HCT116 (cell line): Measurements from ENCODE around the gene ELAVL3. TPM values are rescaled to one million over a fixed set of nuclear protein-coding genes. Genes with fewer than 3 reads are reported as not detected.

Experiments
- ATAC-seq: fragments of 200-7000 bp; cut with Tn5 transposase; 2 replicates; pipeline ENCODE4 v1.9.1; 2020; ENCODE audit warnings: mild to moderate bottlenecking, moderate library complexity
- BruUV-seq: library from RNA; stranded (reverse); fragments of 400-500 nt; replicated peaks from 2 replicates; lab custom pipeline; 2021; lab: Mats Ljungman, UMichigan
- CTCF ChIA-PET: fragments of 300-600 bp; sonication (Branson Sonifier 250); formaldehyde crosslinking; loops from one replicate; lab custom pipeline; 2021; ENCODE audit warnings: antibody characterized with exemption; lab: Charles Lee
- POLR2A ChIA-PET: fragments of 300-600, 350-600 bp; sonication (Branson Sonifier 250); formaldehyde crosslinking; loops from one replicate; lab custom pipeline; 2021; ENCODE audit warnings: antibody characterized with exemption; lab: Charles Lee
- RAD21 ChIA-PET, 2 experiments: fragments of 300-600 bp; sonication (Branson Sonifier 250); formaldehyde crosslinking; loops; one replicate each; lab custom pipeline; 2023; ENCODE audit warnings: low total read pairs in 2 of 2; ENCODE audit not compliant: uncharacterized antibody in 2 of 2, unreplicated experiment in 2 of 2, low non-redundant PET in 1 of 2; lab: Charles Lee
- DNase-seq: peaks from one replicate; pipeline ENCODE4 v3.0.0-alpha.2; 2010; ENCODE audit warnings: low read depth, low spot score
- H2AFZ ChIP-seq: fragments of 200-600 bp; shearing (Covaris generic), sonication (generic); 2 replicates; pipeline ENCODE4 v1.6.1; 2017; ENCODE audit warnings: low read depth, mixed run types, mixed read lengths, antibody characterized with exemption, low read length; ENCODE audit not compliant: poor library complexity, severe bottlenecking
- H3K27ac ChIP-seq: 2 replicates; pipeline ENCODE4 v1.5.1; 2012; ENCODE audit warnings: low read depth, low read length
- H3K27me3 ChIP-seq: fragments of 200-600 bp; sonication (generic); 2 replicates; pipeline ENCODE4 v1.6.1; 2016; ENCODE audit warnings: mixed run types, low read length, mixed read lengths; ENCODE audit not compliant: insufficient read depth
- H3K36me3 ChIP-seq, 2 experiments: fragments of 200-500 bp in 1 of 2; fragments of 200-600 bp in 1 of 2; sonication (Bioruptor generic) in 1 of 2; sonication (generic) in 1 of 2; 2 replicates each; pipeline versions ENCODE4 v1.5.1 to v1.6.1; 2014 to 2016; ENCODE audit warnings: low read length in 2 of 2, inconsistent platforms in 1 of 2, mixed read lengths in 1 of 2, mixed run types in 1 of 2; ENCODE audit not compliant: insufficient read depth in 2 of 2, control insufficient read depth in 1 of 2
- H3K4me1 ChIP-seq, 2 experiments: fragments of 200-600 bp in 1 of 2; sonication (generic) in 1 of 2; 2 replicates each; pipeline versions ENCODE4 v1.5.1 to v1.6.1; 2012 to 2017; ENCODE audit warnings: low read length in 2 of 2, inconsistent platforms in 1 of 2, mild to moderate bottlenecking in 1 of 2, mixed read lengths in 1 of 2, mixed run types in 1 of 2, moderate library complexity in 1 of 2; ENCODE audit not compliant: insufficient read depth in 2 of 2, control insufficient read depth in 1 of 2
- H3K4me2 ChIP-seq: fragments of 200-600 bp; sonication (generic); 2 replicates; pipeline ENCODE4 v1.6.1; 2017; ENCODE audit warnings: mixed run types, low read length, mixed read lengths
- H3K4me3 ChIP-seq, 2 experiments: fragments of 200-600 bp in 1 of 2; sonication (generic) in 1 of 2; replicated peaks in 1 of 2; 2 replicates each; pipeline ENCODE4 v1.5.1; 2011 to 2016; ENCODE audit warnings: low read length in 2 of 2, control low read depth in 1 of 2, low read depth in 1 of 2, mild to moderate bottlenecking in 1 of 2, mixed read lengths in 1 of 2, mixed run types in 1 of 2
- H3K79me2 ChIP-seq: fragments of 200-600 bp; sonication (generic); 2 replicates; pipeline ENCODE4 v1.6.1; 2017; ENCODE audit warnings: mild to moderate bottlenecking, mixed run types, low read length, moderate library complexity, mixed read lengths; ENCODE audit not compliant: insufficient read depth
- H3K9ac ChIP-seq: fragments of 200-600 bp; sonication (generic); 2 replicates; pipeline ENCODE4 v1.6.1; 2016; ENCODE audit warnings: low read length, mixed read lengths
- H3K9me2 ChIP-seq: fragments of 200-600 bp; sonication (generic), shearing (Covaris generic); 2 replicates; pipeline ENCODE4 v1.6.1; 2017; ENCODE audit warnings: mixed run types, mild to moderate bottlenecking, moderate library complexity; ENCODE audit not compliant: insufficient read depth
- H3K9me3 ChIP-seq, 2 experiments: fragments of 200-500 bp in 1 of 2; fragments of 200-600 bp in 1 of 2; sonication (Bioruptor generic) in 1 of 2; sonication (generic) in 1 of 2; 2 replicates each; pipeline ENCODE4 v1.6.1; 2014 to 2017; ENCODE audit warnings: low read length in 2 of 2, mixed read lengths in 2 of 2, inconsistent platforms in 1 of 2, low read depth in 1 of 2, mild to moderate bottlenecking in 1 of 2, mixed run types in 1 of 2, moderate library complexity in 1 of 2; ENCODE audit not compliant: control insufficient read depth in 1 of 2, insufficient read depth in 1 of 2
- H4K20me1 ChIP-seq: fragments of 200-600 bp; sonication (generic), shearing (Covaris generic); 2 replicates; pipeline ENCODE4 v1.6.1; 2017; ENCODE audit warnings: mixed run types, mild to moderate bottlenecking, moderate library complexity; ENCODE audit not compliant: insufficient read depth
- ELF1 ChIP-seq: IDR thresholded peaks from 2 replicates; pipeline ENCODE4 v1.6.1; 2012; ENCODE audit warnings: low read depth, borderline replicate concordance
- EZH2phosphoT487 ChIP-seq: fragments of 200-600 bp; IDR thresholded peaks from 2 replicates; pipeline ENCODE4 v1.6.1; 2018; ENCODE audit warnings: antibody characterized with exemption, borderline replicate concordance
- FOSL1 ChIP-seq: IDR thresholded peaks from 2 replicates; pipeline ENCODE4 v1.6.1; 2012; ENCODE audit warnings: low read depth
- POLR2A ChIP-seq: IDR thresholded peaks from 2 replicates; pipeline ENCODE4 v1.7.0; 2011; ENCODE audit warnings: borderline replicate concordance; ENCODE audit not compliant: insufficient read depth, insufficient read length; ENCODE audit errors: extremely low read depth
- POLR2AphosphoS5 ChIP-seq: IDR thresholded peaks from 2 replicates; pipeline ENCODE4 v1.6.1; 2011; ENCODE audit warnings: mild to moderate bottlenecking, low read depth, low read length, moderate library complexity
- RAD21 ChIP-seq: IDR thresholded peaks from 2 replicates; pipeline ENCODE4 v1.6.1; 2012; ENCODE audit warnings: low read depth, mild to moderate bottlenecking
- SRF ChIP-seq: IDR thresholded peaks from 2 replicates; pipeline ENCODE4 v1.6.1; 2012; ENCODE audit warnings: low read depth
- ZFX ChIP-seq: fragments of 450-650 bp; IDR thresholded peaks from 2 replicates; pipeline ENCODE4 v1.6.1; 2017
- intact Hi-C: fragments of 100-400 bp; cut with micrococcal nuclease; formaldehyde crosslinking; loops from 2 replicates; pipeline ENCODE4 v1.10.0; 2022
- total RNA-seq: library from RNA; stranded (reverse); gene quantifications from one replicate; pipeline ENCODE4 v1.2.1, GENCODE V29; 2021; ENCODE audit not compliant: unreplicated experiment
- TF ChIP-seq, protein P1 (sequence below): IDR thresholded peaks from 2 replicates; pipeline ENCODE4 v1.6.1; 2011; ENCODE audit warnings: mild to moderate bottlenecking, low read length, moderate library complexity; ENCODE audit not compliant: insufficient replicate concordance; ENCODE audit errors: extremely low read depth
- TF ChIP-seq, protein P2 (sequence below): IDR thresholded peaks from 2 replicates; pipeline ENCODE4 v1.6.1; 2012; ENCODE audit warnings: low read depth
- TF ChIP-seq, protein P3 (sequence below): IDR thresholded peaks from 2 replicates; pipeline ENCODE4 v1.6.1; 2012

The ELAVL3 gene
- total RNA-seq, 1 experiment from 2014 or later = 0.05 TPM

DNA sequence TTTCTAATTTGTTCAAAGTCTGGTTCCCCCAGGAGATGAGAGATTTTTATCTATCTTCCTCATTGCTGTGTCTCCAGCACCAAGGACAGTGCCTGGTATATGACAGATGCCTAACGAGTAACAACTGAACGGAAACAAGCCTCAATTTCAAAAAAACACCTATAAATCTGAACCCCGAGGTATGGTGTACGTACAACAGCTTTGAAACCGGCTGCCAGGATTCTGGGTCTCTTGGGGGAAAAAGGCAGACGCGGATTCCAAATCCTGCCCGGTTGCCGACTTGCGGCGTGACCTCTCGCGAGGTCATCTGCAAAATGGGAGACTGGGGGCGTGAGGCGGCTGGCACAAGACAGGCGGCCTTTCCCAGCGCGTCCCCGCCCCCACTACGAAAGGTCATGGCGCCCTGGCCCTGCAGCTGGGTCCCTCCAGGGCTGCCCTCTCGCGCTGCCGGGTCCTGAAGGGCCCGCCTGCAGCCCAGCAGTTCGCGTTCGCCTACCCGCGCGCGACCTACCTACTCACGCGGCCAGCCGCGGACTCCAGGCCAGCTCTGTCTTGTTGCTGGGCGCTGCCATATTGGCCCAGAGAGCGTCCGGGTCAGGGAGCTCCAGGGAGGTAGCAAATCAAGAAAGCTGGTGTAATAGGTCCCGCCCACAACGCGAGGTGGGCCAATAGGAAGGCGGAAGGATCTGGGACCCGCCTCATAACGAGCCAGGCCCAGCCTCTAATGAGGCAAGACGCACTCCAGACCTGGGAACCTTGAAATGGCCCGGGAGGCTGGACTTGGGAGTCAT is 47.9 kb upstream of the ELAVL3 start, which contains the start of gene ECSIT (continued):
- TF ChIP-seq, protein P1, sequence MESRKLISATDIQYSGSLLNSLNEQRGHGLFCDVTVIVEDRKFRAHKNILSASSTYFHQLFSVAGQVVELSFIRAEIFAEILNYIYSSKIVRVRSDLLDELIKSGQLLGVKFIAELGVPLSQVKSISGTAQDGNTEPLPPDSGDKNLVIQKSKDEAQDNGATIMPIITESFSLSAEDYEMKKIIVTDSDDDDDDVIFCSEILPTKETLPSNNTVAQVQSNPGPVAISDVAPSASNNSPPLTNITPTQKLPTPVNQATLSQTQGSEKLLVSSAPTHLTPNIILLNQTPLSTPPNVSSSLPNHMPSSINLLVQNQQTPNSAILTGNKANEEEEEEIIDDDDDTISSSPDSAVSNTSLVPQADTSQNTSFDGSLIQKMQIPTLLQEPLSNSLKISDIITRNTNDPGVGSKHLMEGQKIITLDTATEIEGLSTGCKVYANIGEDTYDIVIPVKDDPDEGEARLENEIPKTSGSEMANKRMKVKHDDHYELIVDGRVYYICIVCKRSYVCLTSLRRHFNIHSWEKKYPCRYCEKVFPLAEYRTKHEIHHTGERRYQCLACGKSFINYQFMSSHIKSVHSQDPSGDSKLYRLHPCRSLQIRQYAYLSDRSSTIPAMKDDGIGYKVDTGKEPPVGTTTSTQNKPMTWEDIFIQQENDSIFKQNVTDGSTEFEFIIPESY = peak; percentile 60
- peak; percentile 27 for TF ChIP-seq POLR2A
- TF ChIP-seq FOSL1 = no peak

DNA sequence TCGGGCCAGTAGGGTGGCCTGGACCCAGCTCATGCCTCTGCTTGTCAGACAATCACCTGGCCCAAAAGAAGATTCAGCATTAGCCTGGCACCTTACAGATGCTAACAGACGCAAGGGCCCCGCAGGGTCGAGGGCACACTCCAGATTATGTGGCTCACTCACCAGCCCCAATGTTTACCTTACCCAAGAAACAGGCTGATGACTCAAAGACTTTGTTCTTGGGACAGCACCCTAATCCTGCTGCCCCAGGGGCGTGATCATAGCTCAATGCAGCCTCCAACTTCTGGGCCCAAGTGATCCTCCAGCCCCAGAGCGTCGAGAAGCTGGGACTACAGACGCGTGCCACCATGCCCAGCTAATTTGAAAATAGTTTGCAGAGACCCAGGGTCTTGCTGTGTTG is 38.3 kb upstream of the ELAVL3 start:
- Histone ChIP-seq H3K9me3 (no peaks in the 10 kb centered on the region), H2AFZ (no peak overlapping the region), H3K9me2 (no peaks in the 10 kb centered on the region), H3K27ac (no peak overlapping the region), H3K4me2 (no peak overlapping the region), H3K4me3 (no peak overlapping the region), H3K79me2 (no peaks in the 10 kb centered on the region), H3K9ac (no peak overlapping the region), H3K36me3 (no peaks in the 10 kb centered on the region), H3K4me1 (no peaks in the 10 kb centered on the region), H4K20me1 (no peaks in the 10 kb centered on the region), H3K27me3 (no peaks in the 10 kb centered on the region)
- intact Hi-C loops = no loop called here
- ATAC-seq = no peak
- no peak for TF ChIP-seq POLR2AphosphoS5
- TF ChIP-seq SRF = no peak
- no peak for TF ChIP-seq EZH2phosphoT487
- TF ChIP-seq ELF1 = no peak
- TF ChIP-seq, protein P2, sequence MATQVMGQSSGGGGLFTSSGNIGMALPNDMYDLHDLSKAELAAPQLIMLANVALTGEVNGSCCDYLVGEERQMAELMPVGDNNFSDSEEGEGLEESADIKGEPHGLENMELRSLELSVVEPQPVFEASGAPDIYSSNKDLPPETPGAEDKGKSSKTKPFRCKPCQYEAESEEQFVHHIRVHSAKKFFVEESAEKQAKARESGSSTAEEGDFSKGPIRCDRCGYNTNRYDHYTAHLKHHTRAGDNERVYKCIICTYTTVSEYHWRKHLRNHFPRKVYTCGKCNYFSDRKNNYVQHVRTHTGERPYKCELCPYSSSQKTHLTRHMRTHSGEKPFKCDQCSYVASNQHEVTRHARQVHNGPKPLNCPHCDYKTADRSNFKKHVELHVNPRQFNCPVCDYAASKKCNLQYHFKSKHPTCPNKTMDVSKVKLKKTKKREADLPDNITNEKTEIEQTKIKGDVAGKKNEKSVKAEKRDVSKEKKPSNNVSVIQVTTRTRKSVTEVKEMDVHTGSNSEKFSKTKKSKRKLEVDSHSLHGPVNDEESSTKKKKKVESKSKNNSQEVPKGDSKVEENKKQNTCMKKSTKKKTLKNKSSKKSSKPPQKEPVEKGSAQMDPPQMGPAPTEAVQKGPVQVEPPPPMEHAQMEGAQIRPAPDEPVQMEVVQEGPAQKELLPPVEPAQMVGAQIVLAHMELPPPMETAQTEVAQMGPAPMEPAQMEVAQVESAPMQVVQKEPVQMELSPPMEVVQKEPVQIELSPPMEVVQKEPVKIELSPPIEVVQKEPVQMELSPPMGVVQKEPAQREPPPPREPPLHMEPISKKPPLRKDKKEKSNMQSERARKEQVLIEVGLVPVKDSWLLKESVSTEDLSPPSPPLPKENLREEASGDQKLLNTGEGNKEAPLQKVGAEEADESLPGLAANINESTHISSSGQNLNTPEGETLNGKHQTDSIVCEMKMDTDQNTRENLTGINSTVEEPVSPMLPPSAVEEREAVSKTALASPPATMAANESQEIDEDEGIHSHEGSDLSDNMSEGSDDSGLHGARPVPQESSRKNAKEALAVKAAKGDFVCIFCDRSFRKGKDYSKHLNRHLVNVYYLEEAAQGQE = no peak
- TF ChIP-seq ZFX = no peak
- TF ChIP-seq RAD21 = no peak
- no peak for TF ChIP-seq POLR2A
- TF ChIP-seq, protein P3, sequence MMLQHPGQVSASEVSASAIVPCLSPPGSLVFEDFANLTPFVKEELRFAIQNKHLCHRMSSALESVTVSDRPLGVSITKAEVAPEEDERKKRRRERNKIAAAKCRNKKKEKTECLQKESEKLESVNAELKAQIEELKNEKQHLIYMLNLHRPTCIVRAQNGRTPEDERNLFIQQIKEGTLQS = no peak
- no TSS peak for BruUV-seq
- ChIA-PET POLR2A (no interaction called here), RAD21 (no interaction called here), CTCF (no interaction called here)
- DNase-seq = no peak
